HepG2 (cell line): ENCODE data around the gene SGK1. TPM values are rescaled to one million over a fixed set of nuclear protein-coding genes. Genes with fewer than 3 reads are reported as not detected.
A peak's percentile ranks its signal among the peaks of the same experiment; 100 is the strongest.

ENCODE experiments used
- ARNT ChIP-seq: fragments of 450-650 bp; IDR thresholded peaks from 2 replicates; pipeline ENCODE4 v1.6.1; 2017
- ATAD3A ChIP-seq: sonication (generic); formaldehyde crosslinking; IDR thresholded peaks from 2 replicates; pipeline ENCODE4 v1.4.0; 2020; ENCODE audit warnings: missing genetic modification reagents
- EED ChIP-seq: sonication (generic); formaldehyde crosslinking; IDR thresholded peaks from 2 replicates; pipeline ENCODE4 v1.5.0; 2020; ENCODE audit warnings: mild to moderate bottlenecking, missing genetic modification reagents
- FOXA3 ChIP-seq: IDR thresholded peaks from 2 replicates; pipeline ENCODE4 v1.6.1; 2016; ENCODE audit warnings: missing genetic modification reagents, missing compliant biosample characterization
- HNF4A ChIP-seq: sonication (generic); formaldehyde crosslinking; IDR thresholded peaks from 2 replicates; pipeline ENCODE4 v1.4.0; 2020; ENCODE audit warnings: missing genetic modification reagents
- KLF16 ChIP-seq, 2 experiments: sonication (generic) in 1 of 2; formaldehyde crosslinking in 1 of 2; IDR thresholded peaks; 2 replicates each; pipeline versions ENCODE4 v1.6.1 to v1.8.0; 2016 to 2023; ENCODE audit warnings: missing genetic modification reagents in 2 of 2, missing compliant biosample characterization in 1 of 2
- KMT2A ChIP-seq: sonication (generic); formaldehyde crosslinking; IDR thresholded peaks from 2 replicates; pipeline ENCODE4 v1.4.0; 2020; ENCODE audit warnings: missing genetic modification reagents
- NFIC ChIP-seq: IDR thresholded peaks from 2 replicates; pipeline ENCODE4 v1.6.1; 2012; ENCODE audit warnings: mild to moderate bottlenecking, low read length, inconsistent platforms
- NFKBIZ ChIP-seq: IDR thresholded peaks from 2 replicates; pipeline ENCODE4 v1.6.1; 2018; ENCODE audit warnings: missing genetic modification reagents, missing compliant biosample characterization
- POGZ ChIP-seq: sonication (generic); formaldehyde crosslinking; IDR thresholded peaks from 2 replicates; pipeline ENCODE4 v1.4.0; 2020; ENCODE audit warnings: mild to moderate bottlenecking, missing genetic modification reagents
- RFX1 ChIP-seq: fragments of 450-650 bp; IDR thresholded peaks from 2 replicates; pipeline ENCODE4 v1.6.1; 2017
- RORA ChIP-seq: sonication (generic); formaldehyde crosslinking; IDR thresholded peaks from 2 replicates; pipeline ENCODE4 v1.5.0; 2020; ENCODE audit warnings: mild to moderate bottlenecking, missing genetic modification reagents, moderate library complexity
- SOX13 ChIP-seq, 3 experiments: fragments of 450-650 bp in 1 of 3; sonication (generic) in 1 of 3; formaldehyde crosslinking in 1 of 3; IDR thresholded peaks in 2 of 3; conservative IDR thresholded peaks in 1 of 3; 2 replicates each; pipeline versions ENCODE4 v1.5.0 to v1.6.1; 2016 to 2020; ENCODE audit warnings: antibody characterized with exemption in 1 of 3, mild to moderate bottlenecking in 1 of 3, missing compliant biosample characterization in 1 of 3, missing genetic modification reagents in 1 of 3, moderate library complexity in 1 of 3
- SRF ChIP-seq: IDR thresholded peaks from 2 replicates; pipeline ENCODE4 v1.6.1; 2011; ENCODE audit warnings: mild to moderate bottlenecking, low read depth, low read length, moderate library complexity
- THYN1 ChIP-seq: sonication (generic); formaldehyde crosslinking; IDR thresholded peaks from 2 replicates; pipeline ENCODE4 v1.8.1; 2023; ENCODE audit warnings: low read depth, mild to moderate bottlenecking, moderate library complexity, missing genetic modification reagents, borderline replicate concordance
- ZBTB3 ChIP-seq: sonication (generic); formaldehyde crosslinking; IDR thresholded peaks from 2 replicates; pipeline ENCODE4 v1.4.0; 2020; ENCODE audit warnings: low read depth, mild to moderate bottlenecking, moderate library complexity, missing genetic modification reagents, borderline replicate concordance
- ZFP90 ChIP-seq: sonication (generic); formaldehyde crosslinking; IDR thresholded peaks from 2 replicates; pipeline ENCODE4 v1.8.0; 2022; ENCODE audit warnings: missing genetic modification reagents, mild to moderate bottlenecking, inconsistent platforms, borderline replicate concordance
- ZNF101 ChIP-seq: sonication (generic); formaldehyde crosslinking; IDR thresholded peaks from 2 replicates; pipeline ENCODE4 v1.4.0; 2020; ENCODE audit warnings: mild to moderate bottlenecking, low read depth, missing genetic modification reagents, borderline replicate concordance
- ZNF263 ChIP-seq: sonication (generic); formaldehyde crosslinking; IDR thresholded peaks from 2 replicates; pipeline ENCODE4 v1.4.0; 2020; ENCODE audit warnings: missing genetic modification reagents
- ZNF281 ChIP-seq: sonication (generic); formaldehyde crosslinking; IDR thresholded peaks from 2 replicates; pipeline ENCODE4 v1.4.0; 2020; ENCODE audit warnings: missing genetic modification reagents, borderline replicate concordance
- ZNF3 ChIP-seq: IDR thresholded peaks from 2 replicates; pipeline ENCODE4 v1.7.0; 2017; ENCODE audit warnings: inconsistent platforms
- ZNF329 ChIP-seq: sonication (generic); formaldehyde crosslinking; IDR thresholded peaks from 2 replicates; pipeline ENCODE4 v1.9.0; 2021; ENCODE audit warnings: low read depth, mild to moderate bottlenecking, missing genetic modification reagents
- ZNF468 ChIP-seq: sonication (generic); formaldehyde crosslinking; IDR thresholded peaks from 2 replicates; pipeline ENCODE4 v1.8.0; 2022; ENCODE audit warnings: mild to moderate bottlenecking, moderate library complexity, missing genetic modification reagents
- ZNF672 ChIP-seq: sonication (generic); formaldehyde crosslinking; IDR thresholded peaks from 2 replicates; pipeline ENCODE4 v1.8.1; 2022; ENCODE audit warnings: missing genetic modification reagents
- ZNF839 ChIP-seq: sonication (generic); formaldehyde crosslinking; IDR thresholded peaks from 2 replicates; pipeline ENCODE4 v1.4.0; 2020; ENCODE audit warnings: missing genetic modification reagents, mild to moderate bottlenecking, borderline replicate concordance
- ZSCAN21 ChIP-seq: sonication (generic); formaldehyde crosslinking; IDR thresholded peaks from 2 replicates; pipeline ENCODE4 v1.8.0; 2022; ENCODE audit warnings: mild to moderate bottlenecking, missing genetic modification reagents, moderate library complexity, borderline replicate concordance
- polyA plus RNA-seq, 8 experiments: library from polyadenylated mRNA; depleted of rRNA in 3 of 8; stranded (reverse) in 7 of 8; unstranded in 1 of 8; fragments of >200 nt; fragmentation: Illumina TruSeq in 4 of 8; extraction: Trizol in 4 of 8; gene quantifications; 2 replicates each; pipeline versions ENCODE4 v1.2.1 to v1.2.3, GENCODE V29; 2011 to 2016; ENCODE audit warnings: low read depth in 4 of 8, missing spikeins in 1 of 8, mixed read lengths in 1 of 8; ENCODE audit not compliant: insufficient read depth in 1 of 8
- total RNA-seq, 5 experiments: library from RNA; depleted of rRNA; stranded (reverse); fragments of >200 nt; fragmentation: Illumina TruSeq; extraction: Trizol; gene quantifications; 2 replicates each; pipeline ENCODE4 v1.2.3, GENCODE V29; 2016; ENCODE audit warnings: low read depth in 1 of 5
- TF ChIP-seq, protein P1 (sequence below): IDR thresholded peaks from 2 replicates; pipeline ENCODE4 v1.6.1; 2016; ENCODE audit warnings: low read depth, control low read depth

Gene SGK1
- total and polyA plus RNA-seq, 2 of the 13 experiments (the other 11 are each of a cell fraction or from before 2014, with no cell fraction given) = 56.1 to 56.2 TPM

- TF ChIP-seq ZSCAN21 (CRISPR knock-in tag) (no peak), ZNF672 (CRISPR knock-in tag) (no peak), ZNF468 (CRISPR knock-in tag) (no peak), ZNF281 (CRISPR knock-in tag) (no peak), KMT2A (CRISPR knock-in tag) (no peak), THYN1 (CRISPR knock-in tag) (no peak), ZNF3 (CRISPR knock-in tag) (no peak), EED (no peak), FOXA3 (no peak), ZNF101 (CRISPR knock-in tag) (no peak), RFX1 (no peak), NFIC (no peak), ZNF263 (no peak), POGZ (peak; percentile 86), SOX13 (IDR thresholded peaks at IDR 0.05) (no peak), SOX13 (CRISPR knock-in tag; conservative IDR thresholded peaks at IDR 0.05 in 1 of 2, IDR thresholded peaks at IDR 0.05 in 1 of 2) (no peak), SRF (no peak), ARNT (no peak), ATAD3A (CRISPR knock-in tag) (no peak), ZBTB3 (no peak), HNF4A (peak; percentile 39; the same call in 1 of the 2 replicates), RORA (CRISPR knock-in tag) (no peak), ZNF329 (CRISPR knock-in tag) (no peak), ZFP90 (no peak), ZNF839 (no peak), NFKBIZ (CRISPR knock-in tag) (0 out of 2 replicates have a peak, but pooled peaks have one; percentile 45), KLF16 (CRISPR knock-in tag; IDR thresholded peaks at IDR 0.05) (0 out of 4 replicates have a peak, but pooled peaks of 1 of the 2 experiments have one; percentile 18)
- TF ChIP-seq, protein P1, sequence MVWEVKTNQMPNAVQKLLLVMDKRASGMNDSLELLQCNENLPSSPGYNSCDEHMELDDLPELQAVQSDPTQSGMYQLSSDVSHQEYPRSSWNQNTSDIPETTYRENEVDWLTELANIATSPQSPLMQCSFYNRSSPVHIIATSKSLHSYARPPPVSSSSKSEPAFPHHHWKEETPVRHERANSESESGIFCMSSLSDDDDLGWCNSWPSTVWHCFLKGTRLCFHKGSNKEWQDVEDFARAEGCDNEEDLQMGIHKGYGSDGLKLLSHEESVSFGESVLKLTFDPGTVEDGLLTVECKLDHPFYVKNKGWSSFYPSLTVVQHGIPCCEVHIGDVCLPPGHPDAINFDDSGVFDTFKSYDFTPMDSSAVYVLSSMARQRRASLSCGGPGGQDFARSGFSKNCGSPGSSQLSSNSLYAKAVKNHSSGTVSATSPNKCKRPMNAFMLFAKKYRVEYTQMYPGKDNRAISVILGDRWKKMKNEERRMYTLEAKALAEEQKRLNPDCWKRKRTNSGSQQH = no peak
Measured at GRCh38 chr6:134247231-134247833, 70.6 kb downstream of the SGK1 start (continued).
